Thymus (tissue), 11 donors: ENCODE measurements around the gene ZNF383. TPM values are rescaled to one million over a fixed set of nuclear protein-coding genes. Genes with fewer than 3 reads are reported as not detected.
A peak's percentile ranks its signal among the peaks of the same experiment; 100 is the strongest.
"Not testable (repeated sequence)": the region's sequence is repeated elsewhere in the genome, so short reads cannot be mapped to it uniquely, and the experiment has no call there.

Source experiments
- DNase-seq, 9 donors: peaks; one replicate each; pipeline ENCODE4 v3.0.0-alpha.2; 2013; ENCODE audit warnings: low spot score in 9 of 9, low read depth in 6 of 9, missing footprints in 1 of 9
- H3K27ac ChIP-seq, 2 donors: one replicate each; pipeline ENCODE4 v1.5.1; 2013; ENCODE audit warnings: control low read depth in 1 of 2, low read depth in 1 of 2, low read length in 1 of 2, mild to moderate bottlenecking in 1 of 2, moderate library complexity in 1 of 2
- H3K27me3 ChIP-seq, 2 donors: one replicate each; pipeline ENCODE4 v1.5.1; 2013; ENCODE audit warnings: low read length in 1 of 2; ENCODE audit not compliant: control insufficient read depth in 2 of 2, insufficient read depth in 1 of 2
- H3K36me3 ChIP-seq, 2 donors: one replicate each; pipeline ENCODE4 v1.5.1; 2013; ENCODE audit warnings: low read length in 1 of 2, mild to moderate bottlenecking in 1 of 2, moderate library complexity in 1 of 2; ENCODE audit not compliant: control insufficient read depth in 2 of 2, insufficient read depth in 2 of 2
- H3K4me1 ChIP-seq, 2 donors: one replicate each; pipeline ENCODE4 v1.5.1; 2013; ENCODE audit warnings: low read length in 2 of 2; ENCODE audit not compliant: control insufficient read depth in 2 of 2, insufficient read depth in 2 of 2
- H3K4me3 ChIP-seq, 2 donors: one replicate each; pipeline ENCODE4 v1.5.1; 2013; ENCODE audit warnings: low read length in 2 of 2, control low read depth in 1 of 2, mild to moderate bottlenecking in 1 of 2
- H3K9me3 ChIP-seq, 2 donors: one replicate each; pipeline ENCODE4 v1.5.1; 2013; ENCODE audit warnings: low read length in 1 of 2, mild to moderate bottlenecking in 1 of 2; ENCODE audit not compliant: control insufficient read depth in 2 of 2, insufficient read depth in 1 of 2
- WGBS: extraction: QIAGEN DNeasy Blood & Tissue Kit; methylation state at CpG from one replicate; pipeline ENCODE4 v1.1.7; 2013; 5-methylcytosine and 5-hydroxymethylcytosine counted together
- polyA plus RNA-seq: library from polyadenylated mRNA; stranded (reverse); fragments of 200-250 nt; gene quantifications from one replicate; pipeline ENCODE4 v1.2.3, GENCODE V29; 2013
- total RNA-seq: library from RNA; stranded (reverse); fragments of 120-200 nt; gene quantifications from one replicate; pipeline ENCODE4 v1.2.4, GENCODE V29; 2013
- donor health status: healthy.

ZNF383 gene
- total and polyA plus RNA-seq, 2 donors = 7.1 to 11.7 TPM

- no peak overlapping the region for H3K4me3 ChIP-seq
- peaks cover 0 to 8% of the 10 kb centered on the region in 2 donors for H3K9me3 ChIP-seq
- H3K4me1 ChIP-seq = peaks cover 5 to 6% of the 10 kb centered on the region in 2 donors
- no peak overlapping the region for H3K27ac ChIP-seq
- peaks cover 7 to 16% of the 10 kb centered on the region in 2 donors for H3K36me3 ChIP-seq
- no peaks in the 10 kb centered on the region for H3K27me3 ChIP-seq
- no peak for DNase-seq
- 98% methylated on average over 3 of the region's 3 CpGs for WGBS
These were observed 2.4 kb downstream of the ZNF383 start for GRCh38 chr19:37220383-37220782.

- H3K36me3 ChIP-seq = peaks cover 13 to 18% of the 10 kb centered on the region in 2 donors
- WGBS = 95% methylated on average over 2 of the region's 2 CpGs
These were observed 3.1 kb downstream of the ZNF383 start for GRCh38 chr19:37221136-37221535.

DNA sequence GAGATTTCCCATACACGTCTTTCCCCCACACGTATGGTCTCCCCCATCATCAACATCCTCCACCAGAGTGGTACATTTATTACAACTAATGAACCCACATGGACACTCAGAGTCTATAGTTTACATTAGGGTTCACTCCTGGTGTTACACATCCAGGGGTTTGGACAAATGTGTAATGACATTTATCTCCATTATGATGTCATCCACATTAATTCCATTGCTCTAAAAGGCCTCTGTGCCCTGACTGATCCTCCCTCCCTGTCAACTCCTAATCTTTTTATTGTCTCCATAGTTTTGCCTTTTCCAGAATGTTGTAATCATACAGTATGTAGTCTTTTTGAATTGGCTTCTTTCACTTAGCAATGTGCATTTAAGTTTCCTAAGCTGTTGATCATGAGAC, 8.2 kb downstream of the ZNF383 start:
- Histone ChIP-seq H3K27me3 (no peaks in the 10 kb centered on the region), H3K4me1 (no peaks in the 10 kb centered on the region), H3K27ac (no peak overlapping the region), H3K4me3 (no peak overlapping the region), H3K36me3 (peaks cover 37 to 44% of the 10 kb centered on the region in 2 donors), H3K9me3 (peaks cover 9 to 20% of the 10 kb centered on the region in 2 donors)
- no peak for DNase-seq
- 97% methylated on average over 2 of the region's 2 CpGs for WGBS

More at GRCh38 chr19:37221136-37221535, 3.1 kb downstream of the ZNF383 start:
- H3K9me3 ChIP-seq = peaks cover 0 to 8% of the 10 kb centered on the region in 2 donors
- no peak for DNase-seq
- no peaks in the 10 kb centered on the region for H3K27me3 ChIP-seq
- no peak overlapping the region for H3K27ac ChIP-seq
- peaks cover 5 to 6% of the 10 kb centered on the region in 2 donors for H3K4me1 ChIP-seq
- no peak overlapping the region for H3K4me3 ChIP-seq

- Histone ChIP-seq H3K27me3 (no peaks in the 10 kb centered on the region), H3K9me3 (peaks cover 9 to 20% of the 10 kb centered on the region in 2 donors), H3K36me3 (peaks cover 36 to 44% of the 10 kb centered on the region in 2 donors), H3K4me1 (no peaks in the 10 kb centered on the region), H3K4me3 (no peak overlapping the region), H3K27ac (no peak overlapping the region)
- DNase-seq = peak in 2 of 9 donors; percentile 17 to 34
- WGBS = 90% methylated on average over 12 of the region's 12 CpGs
These were observed 10.0 kb downstream of the ZNF383 start for GRCh38 chr19:37227996-37228395.

DNA sequence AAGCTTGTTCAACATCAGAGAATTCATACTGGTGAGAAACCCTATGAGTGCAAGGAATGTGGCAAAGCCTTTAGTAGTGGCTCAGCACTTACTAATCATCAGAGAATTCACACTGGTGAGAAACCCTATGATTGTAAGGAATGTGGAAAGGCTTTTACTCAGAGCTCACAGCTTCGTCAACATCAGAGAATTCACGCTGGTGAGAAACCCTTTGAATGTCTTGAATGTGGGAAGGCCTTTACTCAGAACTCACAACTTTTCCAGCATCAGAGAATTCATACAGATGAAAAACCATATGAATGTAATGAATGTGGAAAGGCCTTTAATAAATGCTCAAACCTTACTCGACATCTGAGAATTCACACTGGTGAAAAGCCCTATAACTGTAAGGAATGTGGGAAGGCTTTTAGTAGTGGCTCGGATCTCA, 25.2 kb downstream of the ZNF383 start:
- no peak for DNase-seq
- Histone ChIP-seq H3K9me3 (peaks cover 21 to 23% of the 10 kb centered on the region in 2 donors), H3K27ac (no peak overlapping the region), H3K4me3 (no peak overlapping the region), H3K36me3 (peaks cover 37 to 39% of the 10 kb centered on the region in 2 donors), H3K27me3 (no peaks in the 10 kb centered on the region), H3K4me1 (no peaks in the 10 kb centered on the region)
- WGBS = 98% methylated on average over 4 of the region's 4 CpGs

DNA sequence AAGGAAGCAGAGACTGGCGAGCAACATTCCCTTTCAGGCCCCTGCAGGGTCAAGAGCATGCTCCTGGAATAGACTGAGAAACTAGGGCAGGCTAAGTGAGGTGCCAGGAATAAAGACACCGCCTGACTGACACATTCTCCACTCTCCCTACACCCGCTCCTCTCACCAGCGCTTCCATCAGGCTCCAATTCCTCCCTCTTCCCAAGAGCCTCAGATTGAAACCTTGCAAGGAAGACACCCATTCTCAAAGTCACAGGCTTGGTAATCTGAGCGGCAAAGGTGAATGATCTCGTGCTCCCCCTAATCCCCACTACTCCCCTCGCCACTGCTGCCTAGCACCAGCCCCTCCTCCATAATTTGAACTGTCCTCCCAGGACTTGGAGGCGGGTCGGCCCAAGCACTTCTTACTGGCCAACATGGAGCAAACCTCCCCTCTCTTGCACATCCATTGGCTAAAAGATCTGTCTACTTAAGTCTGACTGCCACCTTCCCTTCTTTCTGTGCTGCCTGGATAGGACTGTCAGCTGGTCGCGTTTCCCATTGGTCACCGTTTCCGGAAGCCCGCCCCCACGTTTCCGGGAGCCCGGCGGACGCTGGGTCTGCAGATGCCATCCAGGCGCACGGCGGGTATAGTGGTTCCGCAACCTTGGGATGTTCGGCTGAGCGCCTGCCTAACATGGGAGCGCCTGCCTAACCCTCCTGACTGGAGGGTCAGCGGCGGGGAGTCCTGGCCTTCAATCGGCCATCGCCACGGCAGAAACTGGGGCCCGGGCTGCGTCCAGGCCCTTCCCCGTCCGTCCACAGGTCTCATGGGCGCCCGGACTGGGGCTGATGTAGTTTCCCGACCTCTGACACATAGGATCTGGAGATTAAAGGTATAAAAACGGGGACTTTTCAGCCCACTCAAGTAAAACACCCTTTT, 33.6 kb downstream of the ZNF383 start:
- peak overlapping the region; percentile 11 to 49 for H3K4me3 ChIP-seq
- no peaks in the 10 kb centered on the region for H3K36me3 ChIP-seq
- H3K9me3 ChIP-seq = peaks cover 8 to 28% of the 10 kb centered on the region in 2 donors
- no peaks in the 10 kb centered on the region for H3K27me3 ChIP-seq
- WGBS = 7% methylated on average over 39 of the region's 39 CpGs
- no peaks in the 10 kb centered on the region for H3K4me1 ChIP-seq
- DNase-seq = peak in 8 of 9 donors; percentile 12 to 65 (median 40)
- no peak overlapping the region for H3K27ac ChIP-seq

- H3K36me3 ChIP-seq, H3K9me3 ChIP-seq, H3K27ac ChIP-seq, H3K27me3 ChIP-seq, H3K4me3 ChIP-seq, H3K4me1 ChIP-seq, DNase-seq: not testable (repeated sequence)
- 100% methylated on average over 1 of the region's 1 CpG for WGBS
These were observed 45.0 kb downstream of the ZNF383 start for GRCh38 chr19:37263028-37263427.

GRCh38 chr19:37267005-37267404, 49.0 kb downstream of the ZNF383 start:
- WGBS = 93% methylated on average over 12 of the region's 12 CpGs
- H3K4me1 ChIP-seq, H3K4me3 ChIP-seq, H3K27me3 ChIP-seq, H3K27ac ChIP-seq, DNase-seq, H3K9me3 ChIP-seq, H3K36me3 ChIP-seq: not testable (repeated sequence)

- not testable (repeated sequence) for H3K27ac ChIP-seq, H3K9me3 ChIP-seq, H3K4me3 ChIP-seq, DNase-seq, H3K27me3 ChIP-seq, H3K36me3 ChIP-seq, H3K4me1 ChIP-seq
- WGBS = 94% methylated on average over 4 of the region's 4 CpGs
These were observed 49.7 kb downstream of the ZNF383 start for GRCh38 chr19:37267755-37268154.
